Adrenal gland (tissue), 12 donors: ENCODE results near the gene DLGAP5. TPM values are rescaled to one million over a fixed set of nuclear protein-coding genes. Genes with fewer than 3 reads are reported as not detected.

ENCODE experiments used
- DNase-seq, 7 donors: peaks; one replicate each; pipeline ENCODE4 v3.0.0-alpha.2; 2019 to 2020
- H3K27ac ChIP-seq, 5 donors: fragments of 200-600 bp; sonication (generic) in 4 of 5; 1 replicate in 3 of 5; 2 replicates in 2 of 5; pipeline versions ENCODE4 v1.5.1 to v1.8.0; 2016 to 2020; ENCODE audit warnings: mild to moderate bottlenecking in 1 of 5
- H3K27me3 ChIP-seq: fragments of 200-600 bp; 2 replicates; pipeline ENCODE4 v1.8.0; 2021
- H3K36me3 ChIP-seq, 2 donors: fragments of 200-600 bp; replicated peaks in 1 of 2; 1 replicate in 1 of 2; 2 replicates in 1 of 2; pipeline versions ENCODE4 v1.5.1 to v1.8.0; 2018 to 2022
- H3K4me1 ChIP-seq, 2 donors: fragments of 200-600 bp; replicated peaks in 1 of 2; 1 replicate in 1 of 2; 2 replicates in 1 of 2; pipeline versions ENCODE4 v1.5.1 to v1.8.0; 2018 to 2021
- H3K4me3 ChIP-seq, 4 donors: fragments of 200-600 bp; sonication (generic) in 3 of 4; one replicate each; pipeline ENCODE4 v1.5.1; 2016 to 2018
- H3K9me3 ChIP-seq, 3 donors: fragments of 200-600 bp; sonication (generic) in 1 of 3; replicated peaks in 1 of 3; 1 replicate in 2 of 3; 2 replicates in 1 of 3; pipeline versions ENCODE4 v1.5.1 to v1.8.0; 2016 to 2021
- POLR2A ChIP-seq, 2 donors: fragments of 450-650 bp; IDR thresholded peaks; one replicate each; pipeline ENCODE4 v1.6.1; 2017; ENCODE audit warnings: antibody characterized with exemption in 2 of 2, mild to moderate bottlenecking in 2 of 2, moderate library complexity in 1 of 2
- WGBS, 4 donors: extraction: QIAGEN DNeasy Blood & Tissue Kit in 2 of 4; methylation state at CpG; one replicate each; pipeline versions ENCODE4 v1.1.5 to v1.1.7; 2013 to 2017; 5-methylcytosine and 5-hydroxymethylcytosine counted together
- intact Hi-C, 2 donors: fragments of 100-400 bp; cut with DNase I; formaldehyde crosslinking; loops; one replicate each; pipeline versions ENCODE4 v1.14.1 to v1.15.0; 2022 to 2023
- polyA plus RNA-seq, 3 donors: library from polyadenylated mRNA; stranded (reverse); fragments of 200-250 nt in 2 of 3; fragments of 350-450 nt in 1 of 3; fragmentation: Illumina TruSeq in 1 of 3; extraction: RNeasy Lipid Tissue Mini Kit (QIAGEN cat#74804) in 1 of 3; gene quantifications; one replicate each; pipeline ENCODE4 v1.2.3, GENCODE V29; 2013 to 2014
- total RNA-seq, 9 donors: library from RNA; depleted of rRNA in 4 of 9; stranded (reverse); fragments of >200 nt in 4 of 9; fragments of 120-200 nt in 1 of 9; fragmentation: NEBNext Ultra II Directional in 1 of 9; extraction: Animal tissue kit (Norgen Biotek cat#: 25700) in 1 of 9; gene quantifications; one replicate each; pipeline versions ENCODE4 v1.1.0 to v1.2.4, GENCODE V29; 2013 to 2023
- TF ChIP-seq, protein P1 (sequence below), 6 experiments: fragments of 450-650 bp in 4 of 6; fragments of 200-600 bp in 2 of 6; sonication (generic) in 1 of 6; IDR thresholded peaks; 1 replicate in 5 of 6; 2 replicates in 1 of 6; pipeline versions ENCODE4 v1.5.1 to v1.8.0; 2016 to 2021; ENCODE audit warnings: antibody characterized with exemption in 6 of 6, mild to moderate bottlenecking in 2 of 6, moderate library complexity in 1 of 6
- donor health status: healthy with polysubstance abuse.
- donor health status: Bipolar disorder and iron deficiency.
- donor health status: DM: yes; HTN: yes; CAD: no.
- donor health status: DM: no; HTN: no; CAD: no.
- donor health status: DM: no; HTN: no; CAD: no.
- donor health status: DM: yes; HTN: yes; CAD: no.

DLGAP5 gene
- total and polyA plus RNA-seq, 12 donors: 0.03 to 12.5 (median 0.99) TPM; not detected in 2

DNA sequence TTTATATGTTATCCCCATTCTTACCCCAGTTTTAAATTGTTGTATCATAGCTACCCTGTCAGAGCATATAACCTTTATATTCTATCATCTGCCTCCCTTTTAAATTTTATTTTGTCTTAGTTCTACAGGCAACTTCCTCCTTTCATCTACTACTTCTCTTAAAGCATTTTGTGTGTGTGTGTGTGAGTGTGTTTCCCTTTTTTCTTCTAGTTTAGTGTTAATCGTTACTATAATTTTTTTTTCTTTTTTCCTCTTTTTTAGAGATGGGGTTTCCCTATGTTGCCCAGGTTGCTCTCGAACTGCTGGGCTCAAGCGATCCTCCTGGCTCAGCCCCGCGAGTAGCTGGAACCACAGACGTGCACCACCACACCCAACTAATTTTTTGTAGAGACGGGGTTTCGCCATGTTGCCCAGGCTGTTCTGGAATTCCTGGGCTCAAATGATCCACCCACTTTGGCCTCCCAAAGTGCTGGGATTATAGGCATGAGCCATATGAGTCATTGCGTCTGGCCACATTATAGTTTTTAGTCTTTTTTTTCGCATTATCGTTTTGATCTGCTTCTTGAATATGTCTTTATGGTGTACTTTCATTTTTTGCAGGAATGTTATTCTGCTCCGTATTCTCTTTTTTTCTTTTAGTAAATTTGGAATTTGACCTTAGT lies 46.8 kb upstream of the DLGAP5 start:
- no peak for DNase-seq
- H3K36me3 ChIP-seq: no peaks in the 10 kb centered on the region
- H3K9me3 ChIP-seq: no peaks in the 10 kb centered on the region
- H3K4me1 ChIP-seq: no peaks in the 10 kb centered on the region
- TF ChIP-seq POLR2A (IDR thresholded peaks at IDR 0.05): no peak
- H3K27ac ChIP-seq: no peak overlapping the region
- WGBS, 4 donors: 77 to 82% (median 80%) methylated on average over 12 of the region's 12 CpGs
- intact Hi-C loops: no loop called here
- H3K27me3 ChIP-seq: peaks cover 4% of the 10 kb centered on the region
- no peak overlapping the region for H3K4me3 ChIP-seq

DNA sequence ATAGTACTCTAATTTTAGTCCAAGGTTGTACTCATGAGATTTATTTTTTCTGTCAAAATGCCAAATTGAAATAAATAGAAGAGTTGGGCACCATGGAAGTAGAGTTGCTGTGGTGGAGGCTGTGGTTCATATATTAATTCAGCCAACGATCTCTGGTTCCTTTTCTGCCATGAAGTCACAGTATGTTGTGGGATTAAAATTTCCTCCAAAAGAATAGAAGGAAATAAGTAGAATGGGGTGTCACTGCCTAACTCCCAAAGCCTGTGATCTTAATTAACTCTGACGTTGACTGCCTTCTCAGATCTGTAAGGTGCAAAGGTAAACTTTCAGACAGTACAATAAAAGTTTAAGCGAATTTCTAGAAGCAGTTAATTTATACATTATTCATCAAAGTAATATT lies 42.2 kb upstream of the DLGAP5 start:
- Histone ChIP-seq H3K4me1 (no peaks in the 10 kb centered on the region), H3K4me3 (no peak overlapping the region), H3K27me3 (no peaks in the 10 kb centered on the region), H3K36me3 (no peaks in the 10 kb centered on the region), H3K9me3 (no peaks in the 10 kb centered on the region), H3K27ac (no peak overlapping the region)
- no peak for DNase-seq
- intact Hi-C loops: no loop called here
- 42 to 62% (median 49%) methylated on average over 3 of the region's 3 CpGs for WGBS, 4 donors
- TF ChIP-seq POLR2A (IDR thresholded peaks at IDR 0.05): no peak
- TF ChIP-seq, protein P1, sequence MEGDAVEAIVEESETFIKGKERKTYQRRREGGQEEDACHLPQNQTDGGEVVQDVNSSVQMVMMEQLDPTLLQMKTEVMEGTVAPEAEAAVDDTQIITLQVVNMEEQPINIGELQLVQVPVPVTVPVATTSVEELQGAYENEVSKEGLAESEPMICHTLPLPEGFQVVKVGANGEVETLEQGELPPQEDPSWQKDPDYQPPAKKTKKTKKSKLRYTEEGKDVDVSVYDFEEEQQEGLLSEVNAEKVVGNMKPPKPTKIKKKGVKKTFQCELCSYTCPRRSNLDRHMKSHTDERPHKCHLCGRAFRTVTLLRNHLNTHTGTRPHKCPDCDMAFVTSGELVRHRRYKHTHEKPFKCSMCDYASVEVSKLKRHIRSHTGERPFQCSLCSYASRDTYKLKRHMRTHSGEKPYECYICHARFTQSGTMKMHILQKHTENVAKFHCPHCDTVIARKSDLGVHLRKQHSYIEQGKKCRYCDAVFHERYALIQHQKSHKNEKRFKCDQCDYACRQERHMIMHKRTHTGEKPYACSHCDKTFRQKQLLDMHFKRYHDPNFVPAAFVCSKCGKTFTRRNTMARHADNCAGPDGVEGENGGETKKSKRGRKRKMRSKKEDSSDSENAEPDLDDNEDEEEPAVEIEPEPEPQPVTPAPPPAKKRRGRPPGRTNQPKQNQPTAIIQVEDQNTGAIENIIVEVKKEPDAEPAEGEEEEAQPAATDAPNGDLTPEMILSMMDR (IDR thresholded peaks at IDR 0.05): no peak

DNA sequence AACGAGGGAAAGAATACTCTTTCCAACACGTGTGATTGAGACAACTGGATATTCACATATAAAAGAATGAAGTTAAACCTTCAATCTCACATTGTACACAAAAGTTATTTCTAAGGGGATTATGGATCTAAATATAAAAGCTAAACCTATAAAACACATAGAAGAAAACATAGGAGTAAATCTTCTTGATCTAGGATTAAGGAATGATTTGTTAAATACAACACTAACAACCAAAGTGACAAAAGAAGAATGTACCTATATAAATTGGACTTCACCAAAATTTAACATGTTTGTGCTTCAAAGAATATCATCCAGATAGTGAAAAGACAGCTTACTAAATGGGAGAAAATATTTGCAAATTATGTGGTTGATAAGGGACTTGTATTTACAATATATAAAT lies 36.9 kb upstream of the DLGAP5 start:
- Histone ChIP-seq H3K27ac (no peak overlapping the region), H3K27me3 (no peaks in the 10 kb centered on the region), H3K4me1 (no peaks in the 10 kb centered on the region), H3K4me3 (no peak overlapping the region), H3K36me3 (no peaks in the 10 kb centered on the region), H3K9me3 (peaks cover 0 to 7% (median 5%) of the 10 kb centered on the region in 3 donors)
- intact Hi-C loops: no loop called here
- DNase-seq: no peak
- TF ChIP-seq POLR2A (IDR thresholded peaks at IDR 0.05): no peak
- TF ChIP-seq, protein P1 (IDR thresholded peaks at IDR 0.05): no peak
- WGBS, 4 donors: 77 to 88% (median 82%) methylated on average over 2 of the region's 2 CpGs

DNA sequence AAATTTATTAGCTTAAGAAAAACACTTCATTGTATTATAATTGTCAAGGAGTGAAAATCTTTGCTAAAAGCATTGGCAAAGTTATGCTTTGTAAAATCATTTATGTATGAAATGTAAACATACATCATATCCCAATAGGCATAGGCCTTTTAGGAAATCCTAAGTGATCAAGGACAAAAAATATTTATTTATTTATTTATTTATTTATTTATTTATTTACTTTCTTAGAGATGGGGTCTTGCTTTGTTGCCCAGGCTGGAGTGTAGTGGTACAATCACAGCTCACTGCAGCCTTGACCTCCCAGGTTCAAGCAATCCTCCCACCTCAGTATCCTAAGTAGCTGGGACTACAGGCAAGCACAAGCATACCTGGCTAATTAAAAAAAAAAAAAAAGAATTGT lies 32.0 kb upstream of the DLGAP5 start:
- Histone ChIP-seq H3K27me3 (no peaks in the 10 kb centered on the region), H3K4me3 (no peak overlapping the region), H3K27ac (no peak overlapping the region), H3K36me3 (no peaks in the 10 kb centered on the region), H3K9me3 (peaks cover 0 to 7% (median 5%) of the 10 kb centered on the region in 3 donors), H3K4me1 (no peaks in the 10 kb centered on the region)
- TF ChIP-seq, protein P1 (IDR thresholded peaks at IDR 0.05): no peak
- intact Hi-C loops: no loop called here
- no peak for DNase-seq

DNA sequence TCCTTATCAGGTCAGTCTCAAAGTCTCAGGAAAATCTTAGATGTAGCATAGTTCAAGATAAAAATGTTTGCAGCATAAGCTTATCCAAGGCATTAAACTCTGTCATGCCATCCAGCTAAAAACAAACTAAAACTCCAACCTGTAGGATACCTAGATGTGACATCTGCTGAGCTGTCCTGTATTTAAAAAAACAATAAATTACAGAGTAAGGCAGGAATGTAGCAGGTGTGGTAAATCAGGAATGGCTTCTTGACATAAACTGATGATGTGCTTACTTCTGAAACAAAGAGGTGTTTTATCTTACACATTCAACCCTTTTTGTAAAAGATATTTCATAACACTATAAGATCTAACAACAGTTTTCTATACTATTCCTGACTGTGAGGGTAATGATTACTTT lies 30.6 kb upstream of the DLGAP5 start:
- H3K4me3 ChIP-seq: no peak overlapping the region
- DNase-seq: no peak
- H3K4me1 ChIP-seq: no peaks in the 10 kb centered on the region
- no peaks in the 10 kb centered on the region for H3K27me3 ChIP-seq
- H3K9me3 ChIP-seq: peaks cover 0 to 7% (median 5%) of the 10 kb centered on the region in 3 donors
- H3K27ac ChIP-seq: no peak overlapping the region
- H3K36me3 ChIP-seq: no peaks in the 10 kb centered on the region
- TF ChIP-seq POLR2A (IDR thresholded peaks at IDR 0.05): no peak
- TF ChIP-seq, protein P1 (IDR thresholded peaks at IDR 0.05): no peak
- intact Hi-C loops: no loop called here
